Left ventricle myocardium inferior (tissue), 1 donor: ENCODE data around the gene NEDD9. TPM values are rescaled to one million over a fixed set of nuclear protein-coding genes. Genes with fewer than 3 reads are reported as not detected.

Experiments
- DNase-seq: peaks from one replicate; pipeline ENCODE4 v3.0.0-alpha.2; 2020
- H3K27ac ChIP-seq: fragments of 200-600 bp; replicated peaks from 2 replicates; pipeline ENCODE4 v1.8.0; 2021
- H3K27me3 ChIP-seq: fragments of 200-600 bp; 2 replicates; pipeline ENCODE4 v1.8.0; 2021; ENCODE audit warnings: low read depth
- H3K36me3 ChIP-seq: fragments of 200-600 bp; 2 replicates; pipeline ENCODE4 v1.8.0; 2021
- H3K4me1 ChIP-seq: fragments of 200-600 bp; 2 replicates; pipeline ENCODE4 v1.8.0; 2021
- H3K4me3 ChIP-seq: fragments of 200-600 bp; 2 replicates; pipeline ENCODE4 v1.8.0; 2021; ENCODE audit warnings: mild to moderate bottlenecking, moderate library complexity
- H3K9me3 ChIP-seq: fragments of 200-600 bp; replicated peaks from 2 replicates; pipeline ENCODE4 v1.8.0; 2021
- CTCF ChIP-seq: fragments of 200-600 bp; IDR thresholded peaks from 2 replicates; pipeline ENCODE4 v1.8.0; 2021; ENCODE audit warnings: antibody characterized with exemption, mild to moderate bottlenecking, borderline replicate concordance
- intact Hi-C: fragments of 100-400 bp; cut with micrococcal nuclease; formaldehyde crosslinking; loops from one replicate; pipeline ENCODE4 v1.11.0; 2022
- total RNA-seq: library from RNA; stranded (reverse); fragmentation: NEBNext Ultra II Directional; extraction: Animal tissue kit (Norgen Biotek cat#: 25700); gene quantifications from one replicate; pipeline ENCODE4 v1.2.1, GENCODE V29; 2021
- donor health status: DM: no; HTN: yes; CAD: no; lungs with severe emphysema.

The NEDD9 gene
- total RNA-seq, 1 donor from 2014 or later = 28.1 TPM

- no peaks in the 10 kb centered on the region for H3K9me3 ChIP-seq
- H3K27ac ChIP-seq = no peak overlapping the region
- TF ChIP-seq CTCF = no peak
- intact Hi-C loops = no loop called here
- no peak for DNase-seq
- peaks cover 15% of the 10 kb centered on the region for H3K36me3 ChIP-seq
- no peaks in the 10 kb centered on the region for H3K4me1 ChIP-seq
- no peak overlapping the region for H3K4me3 ChIP-seq
- no peaks in the 10 kb centered on the region for H3K27me3 ChIP-seq
Measured at GRCh38 chr6:11139051-11139960, 93.2 kb downstream of the NEDD9 start.

GRCh38 chr6:11136809-11137208, 95.7 kb downstream of the NEDD9 start:
- no peak overlapping the region for H3K27ac ChIP-seq

More at GRCh38 chr6:11136809-11137208, 95.7 kb downstream of the NEDD9 start:
- H3K4me1 ChIP-seq = no peaks in the 10 kb centered on the region
- intact Hi-C loops = no loop called here
- peaks cover 15% of the 10 kb centered on the region for H3K36me3 ChIP-seq
- H3K27me3 ChIP-seq = no peaks in the 10 kb centered on the region
- H3K4me3 ChIP-seq = no peak overlapping the region
- no peak for DNase-seq
- no peak for TF ChIP-seq CTCF
- no peaks in the 10 kb centered on the region for H3K9me3 ChIP-seq

Other genes starting within 250 kb of the NEDD9 start
- gene ELOVL2, start 188.4 kb downstream of the NEDD9 start, total RNA-seq = 1.4 TPM
- gene SMIM13, start 138.8 kb downstream of the NEDD9 start, total RNA-seq = 12.3 TPM
- gene ERVFRD-1, start 120.9 kb downstream of the NEDD9 start, total RNA-seq = not detected